ENCODE results near the gene XG. TPM values are rescaled to one million over a fixed set of nuclear protein-coding genes. Genes with fewer than 3 reads are reported as not detected.

Gene XG
- total RNA-seq, 1 experiment from 2014 or later, result 1.0 TPM

DNA sequence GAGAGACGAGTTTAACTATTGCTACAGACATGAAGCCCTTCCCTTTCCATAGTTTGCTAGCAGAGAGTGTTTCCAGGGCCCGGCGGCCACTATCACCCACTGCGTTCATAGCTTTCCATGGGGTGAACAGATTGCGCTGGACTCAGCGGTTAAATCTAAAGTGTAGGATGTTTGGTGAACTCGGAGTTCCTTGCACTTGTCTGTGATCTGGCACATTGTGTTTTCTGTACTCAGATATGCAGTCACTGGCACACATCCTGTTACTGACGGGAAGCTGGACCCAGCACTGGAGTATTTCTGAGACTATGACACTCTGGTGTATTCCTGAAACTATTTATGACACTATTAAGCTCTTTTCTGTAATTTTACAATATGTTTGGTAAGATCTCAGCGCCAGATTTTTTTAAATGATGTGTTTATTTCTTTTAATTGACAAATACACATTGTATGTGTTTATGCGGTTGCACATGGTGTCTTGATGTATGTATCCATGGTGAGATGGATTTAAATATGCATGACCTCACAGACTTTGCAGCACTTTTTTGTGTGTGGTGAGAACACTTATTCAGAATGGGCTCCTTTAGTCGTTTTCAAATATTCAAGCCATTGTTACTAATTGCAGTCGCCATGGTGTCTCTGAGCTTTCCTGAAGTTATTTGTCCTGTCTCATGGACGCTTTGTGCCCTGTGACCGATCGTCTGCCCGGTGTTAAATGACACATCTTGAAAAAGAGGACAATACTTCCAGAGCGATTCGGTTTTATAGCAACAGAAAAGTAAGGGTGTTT lies 46.6 kb upstream of the XG start (continued):
- TF ChIP-seq, protein P1, sequence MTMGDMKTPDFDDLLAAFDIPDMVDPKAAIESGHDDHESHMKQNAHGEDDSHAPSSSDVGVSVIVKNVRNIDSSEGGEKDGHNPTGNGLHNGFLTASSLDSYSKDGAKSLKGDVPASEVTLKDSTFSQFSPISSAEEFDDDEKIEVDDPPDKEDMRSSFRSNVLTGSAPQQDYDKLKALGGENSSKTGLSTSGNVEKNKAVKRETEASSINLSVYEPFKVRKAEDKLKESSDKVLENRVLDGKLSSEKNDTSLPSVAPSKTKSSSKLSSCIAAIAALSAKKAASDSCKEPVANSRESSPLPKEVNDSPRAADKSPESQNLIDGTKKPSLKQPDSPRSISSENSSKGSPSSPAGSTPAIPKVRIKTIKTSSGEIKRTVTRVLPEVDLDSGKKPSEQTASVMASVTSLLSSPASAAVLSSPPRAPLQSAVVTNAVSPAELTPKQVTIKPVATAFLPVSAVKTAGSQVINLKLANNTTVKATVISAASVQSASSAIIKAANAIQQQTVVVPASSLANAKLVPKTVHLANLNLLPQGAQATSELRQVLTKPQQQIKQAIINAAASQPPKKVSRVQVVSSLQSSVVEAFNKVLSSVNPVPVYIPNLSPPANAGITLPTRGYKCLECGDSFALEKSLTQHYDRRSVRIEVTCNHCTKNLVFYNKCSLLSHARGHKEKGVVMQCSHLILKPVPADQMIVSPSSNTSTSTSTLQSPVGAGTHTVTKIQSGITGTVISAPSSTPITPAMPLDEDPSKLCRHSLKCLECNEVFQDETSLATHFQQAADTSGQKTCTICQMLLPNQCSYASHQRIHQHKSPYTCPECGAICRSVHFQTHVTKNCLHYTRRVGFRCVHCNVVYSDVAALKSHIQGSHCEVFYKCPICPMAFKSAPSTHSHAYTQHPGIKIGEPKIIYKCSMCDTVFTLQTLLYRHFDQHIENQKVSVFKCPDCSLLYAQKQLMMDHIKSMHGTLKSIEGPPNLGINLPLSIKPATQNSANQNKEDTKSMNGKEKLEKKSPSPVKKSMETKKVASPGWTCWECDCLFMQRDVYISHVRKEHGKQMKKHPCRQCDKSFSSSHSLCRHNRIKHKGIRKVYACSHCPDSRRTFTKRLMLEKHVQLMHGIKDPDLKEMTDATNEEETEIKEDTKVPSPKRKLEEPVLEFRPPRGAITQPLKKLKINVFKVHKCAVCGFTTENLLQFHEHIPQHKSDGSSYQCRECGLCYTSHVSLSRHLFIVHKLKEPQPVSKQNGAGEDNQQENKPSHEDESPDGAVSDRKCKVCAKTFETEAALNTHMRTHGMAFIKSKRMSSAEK (CRISPR knock-in tag; IDR thresholded peaks at IDR 0.05; ENCODE audit: borderline replicate concordance), result no peak
- TF ChIP-seq ZNF416 (CRISPR knock-in tag; IDR thresholded peaks at IDR 0.05) (no peak), PRRX2 (CRISPR knock-in tag; IDR thresholded peaks at IDR 0.05) (no peak)
- TF ChIP-seq, protein P2, sequence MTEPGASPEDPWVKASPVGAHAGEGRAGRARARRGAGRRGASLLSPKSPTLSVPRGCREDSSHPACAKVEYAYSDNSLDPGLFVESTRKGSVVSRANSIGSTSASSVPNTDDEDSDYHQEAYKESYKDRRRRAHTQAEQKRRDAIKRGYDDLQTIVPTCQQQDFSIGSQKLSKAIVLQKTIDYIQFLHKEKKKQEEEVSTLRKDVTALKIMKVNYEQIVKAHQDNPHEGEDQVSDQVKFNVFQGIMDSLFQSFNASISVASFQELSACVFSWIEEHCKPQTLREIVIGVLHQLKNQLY (CRISPR knock-in tag; IDR thresholded peaks at IDR 0.05), result no peak

DNA sequence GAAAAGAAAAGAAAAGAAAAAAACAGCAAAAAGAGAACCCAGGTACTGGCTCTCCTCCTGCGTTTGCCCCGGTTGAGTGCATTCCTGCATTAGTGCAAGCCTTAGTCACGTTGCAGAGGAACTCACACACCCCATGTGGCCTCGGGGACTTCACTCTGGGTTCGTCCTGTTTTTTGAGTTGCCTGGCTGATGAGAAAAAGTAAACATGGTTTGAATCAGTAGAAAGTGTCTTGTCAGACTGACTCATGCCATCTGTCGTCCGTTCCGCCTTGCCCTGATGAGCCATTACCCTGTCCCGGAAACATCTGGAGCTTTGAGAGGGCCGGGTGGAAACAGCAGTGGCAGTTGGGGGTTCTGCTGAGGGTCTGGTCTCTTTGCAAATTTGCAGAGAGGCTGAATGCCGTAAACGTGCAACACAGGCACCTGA lies 44.5 kb upstream of the XG start:
- ATAC-seq, result peak; percentile 68
- no peaks in the 10 kb centered on the region for H3K36me3 Mint-ChIP-seq
- no peaks in the 10 kb centered on the region for H3K27me3 Mint-ChIP-seq (ENCODE audit: low read depth)
- POLR2A ChIA-PET, result no interaction called here
- H3K9me3 Mint-ChIP-seq, result no peaks in the 10 kb centered on the region
- DNase-seq (ENCODE audit: low spot score), result peak; percentile 54
- CTCF ChIA-PET, result no interaction called here
- H3K4me1 Mint-ChIP-seq, result peaks cover 63% of the 10 kb centered on the region
- TF ChIP-seq, protein P3, sequence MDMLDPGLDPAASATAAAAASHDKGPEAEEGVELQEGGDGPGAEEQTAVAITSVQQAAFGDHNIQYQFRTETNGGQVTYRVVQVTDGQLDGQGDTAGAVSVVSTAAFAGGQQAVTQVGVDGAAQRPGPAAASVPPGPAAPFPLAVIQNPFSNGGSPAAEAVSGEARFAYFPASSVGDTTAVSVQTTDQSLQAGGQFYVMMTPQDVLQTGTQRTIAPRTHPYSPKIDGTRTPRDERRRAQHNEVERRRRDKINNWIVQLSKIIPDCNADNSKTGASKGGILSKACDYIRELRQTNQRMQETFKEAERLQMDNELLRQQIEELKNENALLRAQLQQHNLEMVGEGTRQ (CRISPR knock-in tag; IDR thresholded peaks at IDR 0.05), result no peak
- TF ChIP-seq, protein P4, sequence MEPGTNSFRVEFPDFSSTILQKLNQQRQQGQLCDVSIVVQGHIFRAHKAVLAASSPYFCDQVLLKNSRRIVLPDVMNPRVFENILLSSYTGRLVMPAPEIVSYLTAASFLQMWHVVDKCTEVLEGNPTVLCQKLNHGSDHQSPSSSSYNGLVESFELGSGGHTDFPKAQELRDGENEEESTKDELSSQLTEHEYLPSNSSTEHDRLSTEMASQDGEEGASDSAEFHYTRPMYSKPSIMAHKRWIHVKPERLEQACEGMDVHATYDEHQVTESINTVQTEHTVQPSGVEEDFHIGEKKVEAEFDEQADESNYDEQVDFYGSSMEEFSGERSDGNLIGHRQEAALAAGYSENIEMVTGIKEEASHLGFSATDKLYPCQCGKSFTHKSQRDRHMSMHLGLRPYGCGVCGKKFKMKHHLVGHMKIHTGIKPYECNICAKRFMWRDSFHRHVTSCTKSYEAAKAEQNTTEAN (CRISPR knock-in tag; IDR thresholded peaks at IDR 0.05), result 0 out of 2 replicates have a peak, but pooled peaks have one; percentile 44
- TF ChIP-seq FOXK1 (CRISPR knock-in tag; IDR thresholded peaks at IDR 0.05), result 0 out of 2 replicates have a peak, but pooled peaks have one; percentile 31
- TF ChIP-seq, protein P5, sequence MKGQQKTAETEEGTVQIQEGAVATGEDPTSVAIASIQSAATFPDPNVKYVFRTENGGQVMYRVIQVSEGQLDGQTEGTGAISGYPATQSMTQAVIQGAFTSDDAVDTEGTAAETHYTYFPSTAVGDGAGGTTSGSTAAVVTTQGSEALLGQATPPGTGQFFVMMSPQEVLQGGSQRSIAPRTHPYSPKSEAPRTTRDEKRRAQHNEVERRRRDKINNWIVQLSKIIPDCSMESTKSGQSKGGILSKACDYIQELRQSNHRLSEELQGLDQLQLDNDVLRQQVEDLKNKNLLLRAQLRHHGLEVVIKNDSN (CRISPR knock-in tag; IDR thresholded peaks at IDR 0.05), result no peak
- H3K27ac Mint-ChIP-seq, result peak overlapping the region; percentile 89
- H3K4me3 Mint-ChIP-seq, result no peak overlapping the region

DNA sequence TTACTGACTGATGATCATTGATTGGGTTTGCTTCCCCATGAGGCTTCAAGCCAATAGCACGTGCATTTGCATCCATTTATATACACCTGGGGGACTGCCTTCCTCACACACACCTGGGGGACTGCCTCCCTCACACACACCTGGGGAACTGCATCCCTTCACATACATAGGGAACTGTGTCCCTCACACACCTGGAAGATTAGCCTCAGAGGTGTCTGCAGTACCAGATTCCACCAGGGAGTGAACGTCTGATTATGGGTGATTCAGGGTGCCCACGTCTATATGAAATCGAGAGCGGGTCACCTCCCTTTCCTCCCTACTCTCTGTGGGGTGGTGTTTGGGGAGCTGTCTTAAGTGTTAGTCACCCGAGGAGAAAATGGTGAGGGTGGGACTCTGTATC lies 43.8 kb upstream of the XG start:
- no peak overlapping the region for H3K4me3 Mint-ChIP-seq
- H3K9me3 Mint-ChIP-seq, result no peaks in the 10 kb centered on the region
- ChIA-PET CTCF (no interaction called here), POLR2A (no interaction called here)
- H3K27me3 Mint-ChIP-seq (ENCODE audit: low read depth), result no peaks in the 10 kb centered on the region
- no peaks in the 10 kb centered on the region for H3K36me3 Mint-ChIP-seq
- ATAC-seq, result peak; percentile 40
- H3K4me1 Mint-ChIP-seq, result peaks cover 61% of the 10 kb centered on the region
- TF ChIP-seq ZNF416 (CRISPR knock-in tag; IDR thresholded peaks at IDR 0.05) (no peak), ZNF219 (CRISPR knock-in tag; IDR thresholded peaks at IDR 0.05; ENCODE audit: borderline replicate concordance) (no peak)
- TF ChIP-seq, protein P6, sequence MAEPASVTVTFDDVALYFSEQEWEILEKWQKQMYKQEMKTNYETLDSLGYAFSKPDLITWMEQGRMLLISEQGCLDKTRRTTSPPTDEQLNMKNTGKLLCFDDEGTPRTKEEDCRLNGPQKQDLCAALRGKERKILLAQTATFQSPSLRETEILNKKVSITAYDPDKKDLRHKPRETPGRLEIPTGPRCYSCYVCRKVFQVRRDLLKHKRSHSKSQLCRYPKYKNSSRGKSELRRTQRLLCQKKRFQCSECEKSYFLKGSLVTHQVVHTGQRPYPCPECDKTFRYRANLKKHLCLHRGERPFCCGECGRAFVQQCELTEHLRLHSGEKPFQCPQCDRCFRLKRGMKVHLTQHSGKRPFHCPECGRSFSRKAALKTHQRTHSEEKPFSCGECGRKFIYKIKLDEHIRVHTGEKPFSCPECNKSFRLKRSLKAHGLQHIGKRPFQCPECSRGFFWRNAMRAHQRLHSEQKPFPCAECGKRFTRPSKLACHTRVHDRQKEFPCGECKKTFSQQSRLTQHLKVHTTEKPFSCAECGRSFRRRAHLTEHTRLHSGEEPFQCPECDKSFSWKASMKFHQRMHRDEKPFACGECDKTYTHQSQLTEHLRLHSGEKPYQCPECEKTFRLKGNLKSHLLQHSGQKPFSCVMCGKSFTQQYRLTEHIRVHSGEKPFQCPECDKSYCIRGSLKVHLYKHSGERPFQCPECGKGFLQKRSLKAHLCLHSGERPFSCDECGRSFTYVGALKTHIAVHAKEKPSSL (CRISPR knock-in tag; conservative IDR thresholded peaks at IDR 0.05), result no peak
- TF ChIP-seq, protein P7, sequence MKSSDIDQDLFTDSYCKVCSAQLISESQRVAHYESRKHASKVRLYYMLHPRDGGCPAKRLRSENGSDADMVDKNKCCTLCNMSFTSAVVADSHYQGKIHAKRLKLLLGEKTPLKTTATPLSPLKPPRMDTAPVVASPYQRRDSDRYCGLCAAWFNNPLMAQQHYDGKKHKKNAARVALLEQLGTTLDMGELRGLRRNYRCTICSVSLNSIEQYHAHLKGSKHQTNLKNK (CRISPR knock-in tag; IDR thresholded peaks at IDR 0.05), result no peak
- H3K27ac Mint-ChIP-seq, result peak overlapping the region; percentile 89
- DNase-seq (ENCODE audit: low spot score), result no peak
